A673 (cell line): Measurements from ENCODE around the gene HNRNPC.
"Not testable (repeated sequence)": the region's sequence is repeated elsewhere in the genome, so short reads cannot be mapped to it uniquely, and the experiment has no call there.

ENCODE experiments used
- EZH2 ChIP-seq: fragments of 200-600 bp; sonication (generic); IDR thresholded peaks from 2 replicates; pipeline ENCODE4 v1.6.1; 2017; ENCODE audit warnings: borderline replicate concordance, low read depth, mild to moderate bottlenecking, mixed read lengths, antibody characterized with exemption, low read length; ENCODE audit not compliant: poor library complexity, severe bottlenecking
- TF ChIP-seq, protein P1 (sequence below): fragments of 300-800, 200-600 bp; sonication (generic); conservative IDR thresholded peaks from 2 replicates; pipeline ENCODE4 v1.5.1; 2017; ENCODE audit warnings: low read depth, mild to moderate bottlenecking, antibody characterized with exemption, low read length, moderate library complexity, mixed read lengths

DNA sequence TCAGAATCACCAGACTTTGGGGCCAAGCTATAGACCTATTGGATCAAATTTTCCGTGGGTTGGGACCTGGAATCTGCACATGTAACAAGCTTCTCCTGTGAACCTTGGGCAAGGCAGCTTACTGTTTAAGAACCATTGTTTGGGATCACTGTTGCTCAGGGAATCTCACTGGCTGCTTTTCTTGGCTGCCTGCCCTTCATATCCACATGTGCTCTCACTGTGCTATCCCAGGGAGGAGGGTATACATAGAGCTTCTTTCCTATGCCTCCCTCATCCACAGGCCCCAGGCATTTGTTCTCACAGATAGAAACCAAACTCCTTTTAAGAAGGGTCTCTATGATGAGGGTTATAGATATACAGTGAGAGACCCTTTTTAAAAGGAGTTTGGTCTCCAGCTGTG is 103.6 kb downstream of the HNRNPC start:
- TF ChIP-seq, protein P1, sequence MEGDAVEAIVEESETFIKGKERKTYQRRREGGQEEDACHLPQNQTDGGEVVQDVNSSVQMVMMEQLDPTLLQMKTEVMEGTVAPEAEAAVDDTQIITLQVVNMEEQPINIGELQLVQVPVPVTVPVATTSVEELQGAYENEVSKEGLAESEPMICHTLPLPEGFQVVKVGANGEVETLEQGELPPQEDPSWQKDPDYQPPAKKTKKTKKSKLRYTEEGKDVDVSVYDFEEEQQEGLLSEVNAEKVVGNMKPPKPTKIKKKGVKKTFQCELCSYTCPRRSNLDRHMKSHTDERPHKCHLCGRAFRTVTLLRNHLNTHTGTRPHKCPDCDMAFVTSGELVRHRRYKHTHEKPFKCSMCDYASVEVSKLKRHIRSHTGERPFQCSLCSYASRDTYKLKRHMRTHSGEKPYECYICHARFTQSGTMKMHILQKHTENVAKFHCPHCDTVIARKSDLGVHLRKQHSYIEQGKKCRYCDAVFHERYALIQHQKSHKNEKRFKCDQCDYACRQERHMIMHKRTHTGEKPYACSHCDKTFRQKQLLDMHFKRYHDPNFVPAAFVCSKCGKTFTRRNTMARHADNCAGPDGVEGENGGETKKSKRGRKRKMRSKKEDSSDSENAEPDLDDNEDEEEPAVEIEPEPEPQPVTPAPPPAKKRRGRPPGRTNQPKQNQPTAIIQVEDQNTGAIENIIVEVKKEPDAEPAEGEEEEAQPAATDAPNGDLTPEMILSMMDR = not testable (repeated sequence)
- not testable (repeated sequence) for TF ChIP-seq EZH2
